Activated CD4-positive, alpha-beta T cell treated with anti-CD3 and anti-CD28 coated beads, Interleukin-2, amount 10 ng/mL, durations not matched to agents 24 days and 14 days (primary cell): ENCODE results near the gene TXLNG. TPM values are rescaled to one million over a fixed set of nuclear protein-coding genes. Genes with fewer than 3 reads are reported as not detected.

Source experiments
- DNase-seq: peaks from one replicate; pipeline ENCODE4 v3.0.0; 2022
- H3K27ac Mint-ChIP-seq: one replicate; pipeline ENCODE4 v1.8.0; 2022; ENCODE audit warnings: mild to moderate bottlenecking, mixed read lengths
- H3K27me3 Mint-ChIP-seq: one replicate; pipeline ENCODE4 v1.8.0; 2022; ENCODE audit warnings: mixed read lengths
- H3K36me3 Mint-ChIP-seq: one replicate; pipeline ENCODE4 v1.8.0; 2022; ENCODE audit warnings: low read depth, mild to moderate bottlenecking, mixed read lengths
- H3K4me1 Mint-ChIP-seq: one replicate; pipeline ENCODE4 v1.8.0; 2021; ENCODE audit warnings: mixed read lengths
- H3K4me3 Mint-ChIP-seq: one replicate; pipeline ENCODE4 v1.8.0; 2022; ENCODE audit warnings: mild to moderate bottlenecking, moderate library complexity, mixed read lengths
- H3K9me3 Mint-ChIP-seq: one replicate; pipeline ENCODE4 v1.8.0; 2021; ENCODE audit warnings: mixed read lengths
- intact Hi-C: fragments of 100-400 bp; cut with micrococcal nuclease; formaldehyde crosslinking; loops from one replicate; pipeline ENCODE4 v1.15.1; 2023
- total RNA-seq: library from RNA; stranded (reverse); gene quantifications from 2 replicates; pipeline ENCODE4 v1.2.3, GENCODE V29; 2022

TXLNG gene
- total RNA-seq, 1 donor from 2014 or later, result 24.4 TPM

DNA sequence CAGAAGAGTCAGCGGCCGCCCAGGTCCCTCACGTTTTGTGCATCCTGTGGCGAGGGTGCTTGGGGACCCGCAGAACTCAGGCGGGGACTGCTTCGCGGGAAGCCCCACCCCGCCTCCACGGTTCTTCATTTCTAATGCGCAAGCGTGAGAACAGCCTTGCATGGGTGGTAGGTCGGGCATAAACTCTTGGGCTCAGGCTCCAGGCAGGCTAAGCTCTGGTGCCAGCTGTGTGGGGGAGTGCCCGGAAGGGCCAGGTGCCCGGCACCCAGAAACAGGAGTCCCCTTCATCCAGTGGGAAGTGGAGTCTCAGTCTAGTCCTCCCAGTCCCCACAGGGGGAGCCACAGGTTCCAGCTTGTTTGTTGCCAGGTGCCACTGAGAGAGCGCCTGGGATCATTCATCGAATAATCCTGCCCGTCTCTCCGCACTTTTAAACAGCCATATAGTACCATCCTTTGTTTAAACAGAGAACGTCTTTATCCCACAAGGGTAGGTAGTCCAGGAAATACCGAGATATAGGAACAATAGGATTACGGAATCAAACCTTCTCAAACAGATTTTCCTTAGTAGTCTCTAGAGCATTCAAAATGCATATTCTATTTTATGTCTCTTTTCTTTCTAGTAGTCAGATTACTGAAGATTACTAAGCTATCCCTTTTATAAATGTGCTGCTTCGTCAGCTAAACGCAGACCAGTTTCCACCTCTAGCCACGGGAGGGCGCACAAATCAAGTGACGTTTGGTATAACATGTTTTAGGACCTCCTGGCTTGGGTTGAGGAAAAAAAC is 96.6 kb downstream of the TXLNG start:
- Mint-ChIP-seq H3K9me3 (no peaks in the 10 kb centered on the region), H3K4me3 (peak overlapping the region; percentile 74), H3K27ac (no peak overlapping the region), H3K4me1 (peaks cover 2% of the 10 kb centered on the region), H3K27me3 (peaks cover 13% of the 10 kb centered on the region), H3K36me3 (no peaks in the 10 kb centered on the region)
- DNase-seq, result peak; percentile 86
- intact Hi-C loops, result loop anchor here (1.0 kb wide), 2 partner anchors 13 to 163 kb away; partner anchors contain the start of gene RBBP7

DNA sequence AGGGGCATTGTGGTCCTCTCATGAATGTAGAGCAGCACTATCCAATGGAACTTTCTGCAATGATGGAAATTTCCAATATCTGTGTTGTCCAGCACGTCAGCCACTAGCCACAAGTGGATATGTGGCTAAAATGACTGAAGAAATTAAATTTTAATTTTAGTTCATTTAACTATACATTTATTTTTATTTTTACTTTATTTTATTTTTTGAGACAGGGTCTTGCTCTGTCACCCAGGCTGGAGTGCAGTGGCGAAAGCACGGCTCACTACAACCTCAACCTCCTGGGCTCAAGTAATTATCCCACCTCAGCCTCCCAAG is 97.2 kb downstream of the TXLNG start:
- H3K9me3 Mint-ChIP-seq, result no peaks in the 10 kb centered on the region
- H3K27me3 Mint-ChIP-seq, result peaks cover 12% of the 10 kb centered on the region
- no peak for DNase-seq
- peak overlapping the region; percentile 74 for H3K4me3 Mint-ChIP-seq
- no peaks in the 10 kb centered on the region for H3K36me3 Mint-ChIP-seq
- no peak overlapping the region for H3K27ac Mint-ChIP-seq
- peaks cover 4% of the 10 kb centered on the region for H3K4me1 Mint-ChIP-seq
- intact Hi-C loops, result loop anchor here (1.0 kb wide), 2 partner anchors 13 to 163 kb away; partner anchors contain the start of gene RBBP7

DNA sequence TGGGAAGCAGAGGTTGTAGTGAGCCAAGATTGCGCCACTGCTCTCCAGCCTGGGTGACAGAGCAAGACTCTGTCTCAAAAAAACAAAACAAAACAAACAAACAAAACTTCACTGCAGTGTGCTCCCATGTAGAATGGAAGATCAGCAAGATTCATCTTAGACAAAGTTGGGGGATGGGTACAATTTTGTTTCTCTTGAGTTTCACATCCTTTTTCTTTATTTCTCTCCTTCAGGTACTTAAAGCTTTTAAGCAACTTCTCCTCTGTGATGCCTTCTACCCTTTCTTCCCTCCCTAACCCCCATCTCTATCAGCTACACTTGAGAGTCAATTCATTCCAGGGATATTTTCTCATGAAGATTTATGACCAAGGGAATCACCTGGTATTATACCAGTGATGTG is 99.4 kb downstream of the TXLNG start:
- Mint-ChIP-seq H3K27ac (no peak overlapping the region), H3K4me1 (peaks cover 11% of the 10 kb centered on the region), H3K4me3 (no peak overlapping the region), H3K36me3 (no peaks in the 10 kb centered on the region), H3K27me3 (peaks cover 9% of the 10 kb centered on the region), H3K9me3 (no peaks in the 10 kb centered on the region)
- no peak for DNase-seq
- intact Hi-C loops, result no loop called here

DNA sequence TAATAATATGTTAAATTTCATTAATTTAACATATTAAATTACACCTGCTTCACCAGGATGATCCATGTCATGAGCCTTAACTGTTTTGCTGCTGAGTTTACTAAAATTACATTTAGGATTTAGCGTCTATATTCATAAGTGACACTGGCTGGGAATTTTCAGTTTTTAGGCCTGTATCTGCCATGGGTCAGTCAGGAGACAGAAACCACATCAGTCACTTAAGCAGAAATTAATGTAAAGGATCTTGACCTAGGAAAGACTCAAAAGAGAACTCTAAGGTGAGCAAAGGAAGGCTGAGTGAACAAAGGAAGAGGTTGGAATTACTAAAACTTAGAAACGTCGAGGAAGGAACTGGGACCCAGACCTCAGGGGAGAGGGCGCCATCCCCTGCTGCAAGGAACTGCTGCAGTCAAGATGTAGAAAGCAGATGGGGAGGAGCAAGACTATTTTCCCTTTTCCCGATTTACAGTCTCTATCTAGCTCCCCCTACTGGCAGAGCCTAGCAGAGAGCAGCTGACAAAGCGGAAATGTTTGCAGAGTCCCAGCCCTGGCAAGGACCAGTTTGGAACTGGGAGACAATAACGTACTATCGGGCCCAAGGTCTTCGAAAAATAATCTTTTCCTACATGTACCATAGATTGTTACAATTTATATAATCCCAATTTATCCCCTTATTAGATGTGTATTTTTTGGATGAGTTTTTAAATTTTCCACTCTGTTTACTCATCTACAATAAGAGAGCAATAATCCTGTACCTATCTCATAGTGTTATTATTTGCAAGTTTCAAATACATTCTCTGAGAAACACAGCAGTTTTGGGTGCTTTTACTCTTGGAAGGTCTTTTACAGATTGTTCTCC is 106.5 kb downstream of the TXLNG start:
- H3K4me3 Mint-ChIP-seq, result no peak overlapping the region
- DNase-seq, result peak; percentile 86
- H3K4me1 Mint-ChIP-seq, result peaks cover 14% of the 10 kb centered on the region
- no peaks in the 10 kb centered on the region for H3K36me3 Mint-ChIP-seq
- H3K27ac Mint-ChIP-seq, result no peak overlapping the region
- H3K27me3 Mint-ChIP-seq, result peaks cover 3% of the 10 kb centered on the region
- intact Hi-C loops, result loop anchor here (2.0 kb wide), 1 partner anchor 66 kb away; no protein-coding TSS in a partner anchor
- no peaks in the 10 kb centered on the region for H3K9me3 Mint-ChIP-seq

Other genes starting within 250 kb of the TXLNG start
- gene S100G, start 136.3 kb upstream of the TXLNG start, total RNA-seq, result not detected in 2 replicates
- 6.3 and 6.6 TPM in 2 replicates for gene CTPS2, start 73.8 kb upstream of the TXLNG start, total RNA-seq
- 19.6 and 20.1 TPM in 2 replicates for gene SYAP1, start 66.9 kb upstream of the TXLNG start, total RNA-seq
- 136 and 137 TPM in 2 replicates for gene RBBP7, start 83.9 kb downstream of the TXLNG start, total RNA-seq
- gene REPS2, start 160.2 kb downstream of the TXLNG start, total RNA-seq, result not detected in 2 replicates